GM23338 (cell line): ENCODE results near the gene SFRP2. TPM values are rescaled to one million over a fixed set of nuclear protein-coding genes. Genes with fewer than 3 reads are reported as not detected.

Experiments used
- ATAC-seq: fragments of 200-7000 bp; cut with Tn5 transposase; 3 replicates; pipeline ENCODE4 v1.9.1; 2020
- DNase-seq: peaks from one replicate; pipeline ENCODE4 v3.0.0-alpha.2; 2015; ENCODE audit warnings: low spot score
- H2AFZ ChIP-seq: fragments of 200-600 bp; sonication (generic); 2 replicates; pipeline ENCODE4 v1.8.0; 2016; ENCODE audit warnings: antibody characterized with exemption, mild to moderate bottlenecking, moderate library complexity
- H3F3A ChIP-seq: fragments of 200-600 bp; sonication (generic); replicated peaks from 2 replicates; pipeline ENCODE4 v1.8.0; 2017; ENCODE audit warnings: antibody characterized with exemption, mixed run types, low read depth
- H3K27ac ChIP-seq: fragments of 200-600 bp; sonication (generic); 2 replicates; pipeline ENCODE4 v1.6.1; 2016; ENCODE audit warnings: low read depth
- H3K27me3 ChIP-seq: fragments of 200-600 bp; sonication (generic); 2 replicates; pipeline ENCODE4 v1.8.0; 2016; ENCODE audit warnings: mild to moderate bottlenecking, mixed run types, moderate library complexity; ENCODE audit not compliant: insufficient read depth
- H3K36me3 ChIP-seq: fragments of 200-600 bp; sonication (generic); 2 replicates; pipeline ENCODE4 v1.8.0; 2016; ENCODE audit warnings: mild to moderate bottlenecking; ENCODE audit not compliant: insufficient read depth
- H3K4me1 ChIP-seq: fragments of 200-600 bp; sonication (generic); 2 replicates; pipeline ENCODE4 v1.8.0; 2016; ENCODE audit warnings: mild to moderate bottlenecking, moderate library complexity; ENCODE audit not compliant: insufficient read depth
- H3K4me2 ChIP-seq: fragments of 200-600 bp; sonication (generic); 2 replicates; pipeline ENCODE4 v1.7.1; 2017; ENCODE audit warnings: mixed run types
- H3K4me3 ChIP-seq: fragments of 200-600 bp; sonication (generic); 2 replicates; pipeline ENCODE4 v1.6.1; 2016; ENCODE audit warnings: mixed run types
- H3K79me2 ChIP-seq: fragments of 200-600 bp; sonication (generic); replicated peaks from 2 replicates; pipeline ENCODE4 v1.8.0; 2017; ENCODE audit warnings: mild to moderate bottlenecking; ENCODE audit not compliant: insufficient read depth
- H3K9me2 ChIP-seq: fragments of 200-600 bp; sonication (generic); 2 replicates; pipeline ENCODE4 v1.8.0; 2017; ENCODE audit not compliant: insufficient read depth
- H4K20me1 ChIP-seq: fragments of 200-600 bp; sonication (generic); replicated peaks from 2 replicates; pipeline ENCODE4 v1.8.0; 2017; ENCODE audit warnings: mild to moderate bottlenecking; ENCODE audit not compliant: insufficient read depth
- H3K27ac Mint-ChIP-seq: 2 replicates; pipeline ENCODE4 v1.8.0; 2020; ENCODE audit warnings: inconsistent platforms, mild to moderate bottlenecking, moderate library complexity, mixed read lengths
- H3K27me3 Mint-ChIP-seq: 3 replicates; pipeline ENCODE4 v1.8.0; 2022; ENCODE audit warnings: low read depth, mild to moderate bottlenecking, moderate library complexity, mixed read lengths, inconsistent platforms; ENCODE audit not compliant: insufficient read depth, poor library complexity
- H3K36me3 Mint-ChIP-seq: 3 replicates; pipeline ENCODE4 v1.8.0; 2021; ENCODE audit warnings: low read depth, mild to moderate bottlenecking, inconsistent platforms, moderate library complexity, mixed read lengths
- H3K4me1 Mint-ChIP-seq: 3 replicates; pipeline ENCODE4 v1.8.0; 2020; ENCODE audit warnings: mild to moderate bottlenecking, inconsistent platforms, mixed read lengths
- H3K4me3 Mint-ChIP-seq: 3 replicates; pipeline ENCODE4 v1.8.0; 2021; ENCODE audit warnings: moderate library complexity, mild to moderate bottlenecking, inconsistent platforms, mixed read lengths
- H3K9me3 Mint-ChIP-seq: 3 replicates; pipeline ENCODE4 v1.8.0; 2020; ENCODE audit warnings: moderate library complexity, mild to moderate bottlenecking, inconsistent platforms, mixed read lengths
- ETS1 ChIP-seq: IDR thresholded peaks from 2 replicates; pipeline ENCODE4 v1.6.1; 2016; ENCODE audit warnings: antibody characterized with exemption
- EZH2 ChIP-seq: fragments of 200-600 bp; sonication (generic); IDR thresholded peaks from one replicate; pipeline ENCODE4 v1.8.0; 2017; ENCODE audit warnings: antibody characterized with exemption, mild to moderate bottlenecking, low read depth; ENCODE audit not compliant: unreplicated experiment
- POLR2AphosphoS5 ChIP-seq: IDR thresholded peaks from 2 replicates; pipeline ENCODE4 v1.6.1; 2016; ENCODE audit warnings: antibody characterized with exemption, low read depth
- ZNF114 ChIP-seq: fragments of 250-450 bp; sonication (Bioruptor Pico); IDR thresholded peaks from 2 replicates; pipeline ENCODE4 v1.5.0; 2020; ENCODE audit warnings: mild to moderate bottlenecking, moderate library complexity
- polyA plus RNA-seq: library from polyadenylated mRNA; unstranded; fragments of >200 nt; fragmentation: Nextera tagmentation; extraction: Ambion mirVana; gene quantifications from 2 replicates; pipeline ENCODE4 v1.2.1, GENCODE V29; 2016
- total RNA-seq: library from RNA; depleted of rRNA; stranded (reverse); fragments of >200 nt; shearing (Covaris generic); gene quantifications from 2 replicates; pipeline ENCODE4 v1.2.3, GENCODE V29; 2014
- TF ChIP-seq, protein P1 (sequence below), 2 experiments: fragments of 200-600 bp in 1 of 2; sonication (generic) in 1 of 2; conservative IDR thresholded peaks; 2 replicates each; pipeline versions ENCODE4 v1.5.1 to v1.6.1; 2016 to 2017; ENCODE audit warnings: antibody characterized with exemption in 2 of 2, low read depth in 2 of 2, mild to moderate bottlenecking in 2 of 2, moderate library complexity in 1 of 2

Gene SFRP2
- total and polyA plus RNA-seq, 2 experiments from 2014 or later, result 219 to 286 TPM

- Mint-ChIP-seq H3K4me3 (no peak overlapping the region), H3K27ac (no peak overlapping the region), H3K36me3 (peaks cover 36% of the 10 kb centered on the region), H3K27me3 (peaks cover 9% of the 10 kb centered on the region), H3K9me3 (no peaks in the 10 kb centered on the region), H3K4me1 (peaks cover 37% of the 10 kb centered on the region)
- Histone ChIP-seq H3F3A (no peaks in the 10 kb centered on the region), H3K79me2 (no peaks in the 10 kb centered on the region), H3K4me2 (no peak overlapping the region), H3K27ac (no peak overlapping the region), H4K20me1 (no peaks in the 10 kb centered on the region; the same call in 1 of the 2 replicates), H3K36me3 (peaks cover 3% of the 10 kb centered on the region; the same call in 1 of the 2 replicates), H3K9me2 (no peaks in the 10 kb centered on the region), H3K4me1 (peaks cover 7% of the 10 kb centered on the region), H3K4me3 (no peak overlapping the region), H3K27me3 (no peaks in the 10 kb centered on the region), H2AFZ (no peak overlapping the region)
- DNase-seq, result no peak
- TF ChIP-seq ETS1 (no peak), EZH2 (no peak), POLR2AphosphoS5 (no peak)
- no peak for ATAC-seq
Observed at GRCh38 chr4:153777421-153777820, 11.5 kb downstream of the SFRP2 start.

DNA sequence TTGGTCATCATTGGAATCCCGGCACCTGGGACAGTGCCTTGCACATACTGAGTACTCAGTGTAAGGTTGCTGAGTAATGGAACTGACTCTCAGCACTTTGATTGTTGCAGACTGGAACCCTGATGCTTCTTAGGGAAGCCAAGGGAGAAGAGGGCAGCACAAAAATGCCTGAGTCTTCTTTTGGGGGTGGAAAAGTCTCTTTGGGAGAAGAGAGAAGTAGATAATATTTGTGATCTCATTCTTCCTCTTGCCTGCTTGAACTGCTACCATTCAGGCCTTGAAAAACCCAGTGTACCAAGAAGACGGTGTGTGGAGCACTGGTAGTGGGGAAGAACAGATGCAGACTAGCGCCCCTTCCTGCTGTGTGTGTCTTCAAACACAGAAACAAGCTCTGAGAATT, 12.3 kb downstream of the SFRP2 start:
- peaks cover 2% of the 10 kb centered on the region; the same call in 2 of the 3 replicates for H3K9me3 Mint-ChIP-seq
- TF ChIP-seq, protein P1, sequence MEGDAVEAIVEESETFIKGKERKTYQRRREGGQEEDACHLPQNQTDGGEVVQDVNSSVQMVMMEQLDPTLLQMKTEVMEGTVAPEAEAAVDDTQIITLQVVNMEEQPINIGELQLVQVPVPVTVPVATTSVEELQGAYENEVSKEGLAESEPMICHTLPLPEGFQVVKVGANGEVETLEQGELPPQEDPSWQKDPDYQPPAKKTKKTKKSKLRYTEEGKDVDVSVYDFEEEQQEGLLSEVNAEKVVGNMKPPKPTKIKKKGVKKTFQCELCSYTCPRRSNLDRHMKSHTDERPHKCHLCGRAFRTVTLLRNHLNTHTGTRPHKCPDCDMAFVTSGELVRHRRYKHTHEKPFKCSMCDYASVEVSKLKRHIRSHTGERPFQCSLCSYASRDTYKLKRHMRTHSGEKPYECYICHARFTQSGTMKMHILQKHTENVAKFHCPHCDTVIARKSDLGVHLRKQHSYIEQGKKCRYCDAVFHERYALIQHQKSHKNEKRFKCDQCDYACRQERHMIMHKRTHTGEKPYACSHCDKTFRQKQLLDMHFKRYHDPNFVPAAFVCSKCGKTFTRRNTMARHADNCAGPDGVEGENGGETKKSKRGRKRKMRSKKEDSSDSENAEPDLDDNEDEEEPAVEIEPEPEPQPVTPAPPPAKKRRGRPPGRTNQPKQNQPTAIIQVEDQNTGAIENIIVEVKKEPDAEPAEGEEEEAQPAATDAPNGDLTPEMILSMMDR (conservative IDR thresholded peaks at IDR 0.05; ENCODE audit: low read depth in 2 of 2), result peak in 1 of 2 experiments; percentile 31; a peak in 2 of 4 replicates
- no peak for TF ChIP-seq ZNF114
- H3K4me3 Mint-ChIP-seq, result no peak overlapping the region
- Histone ChIP-seq H3K4me1 (no peaks in the 10 kb centered on the region; the same call in 1 of the 2 replicates), H3F3A (no peaks in the 10 kb centered on the region), H4K20me1 (no peaks in the 10 kb centered on the region; the same call in 1 of the 2 replicates), H3K27me3 (no peaks in the 10 kb centered on the region), H3K36me3 (no peaks in the 10 kb centered on the region; the same call in 1 of the 2 replicates), H3K4me2 (no peak overlapping the region), H3K79me2 (no peaks in the 10 kb centered on the region), H3K4me3 (no peak overlapping the region), H3K9me2 (no peaks in the 10 kb centered on the region), H2AFZ (no peak overlapping the region), H3K27ac (no peak overlapping the region)
- H3K36me3 Mint-ChIP-seq, result peaks cover 30% of the 10 kb centered on the region
- peaks cover 30% of the 10 kb centered on the region for H3K4me1 Mint-ChIP-seq
- ATAC-seq, result no peak
- no peak for DNase-seq
- H3K27me3 Mint-ChIP-seq, result peaks cover 6% of the 10 kb centered on the region
- H3K27ac Mint-ChIP-seq, result no peak overlapping the region

GRCh38 chr4:153773236-153773690, 15.6 kb downstream of the SFRP2 start:
- peak; percentile 87 for DNase-seq
- Mint-ChIP-seq H3K9me3 (peaks cover 15% of the 10 kb centered on the region; the same call in 2 of the 3 replicates), H3K4me1 (peaks cover 17% of the 10 kb centered on the region)
- TF ChIP-seq, protein P1 (conservative IDR thresholded peaks at IDR 0.05; ENCODE audit: low read depth in 2 of 2), result peak; percentile 54 to 87

More at GRCh38 chr4:153773236-153773690, 15.6 kb downstream of the SFRP2 start:
- peaks cover 13% of the 10 kb centered on the region for H3K36me3 Mint-ChIP-seq
- Histone ChIP-seq H3K79me2 (no peaks in the 10 kb centered on the region), H3K36me3 (no peaks in the 10 kb centered on the region), H3K27ac (no peak overlapping the region), H3K9me2 (no peaks in the 10 kb centered on the region), H3K27me3 (no peaks in the 10 kb centered on the region), H3F3A (no peaks in the 10 kb centered on the region), H4K20me1 (no peaks in the 10 kb centered on the region), H3K4me2 (no peak overlapping the region), H2AFZ (no peak overlapping the region), H3K4me3 (no peak overlapping the region), H3K4me1 (no peaks in the 10 kb centered on the region)
- peak; percentile 97 for ATAC-seq
- H3K27me3 Mint-ChIP-seq, result no peaks in the 10 kb centered on the region
- H3K4me3 Mint-ChIP-seq, result no peak overlapping the region
- no peak overlapping the region for H3K27ac Mint-ChIP-seq
